Measurements from ENCODE around the gene GEMIN5.

- TF ChIP-seq, protein P1, sequence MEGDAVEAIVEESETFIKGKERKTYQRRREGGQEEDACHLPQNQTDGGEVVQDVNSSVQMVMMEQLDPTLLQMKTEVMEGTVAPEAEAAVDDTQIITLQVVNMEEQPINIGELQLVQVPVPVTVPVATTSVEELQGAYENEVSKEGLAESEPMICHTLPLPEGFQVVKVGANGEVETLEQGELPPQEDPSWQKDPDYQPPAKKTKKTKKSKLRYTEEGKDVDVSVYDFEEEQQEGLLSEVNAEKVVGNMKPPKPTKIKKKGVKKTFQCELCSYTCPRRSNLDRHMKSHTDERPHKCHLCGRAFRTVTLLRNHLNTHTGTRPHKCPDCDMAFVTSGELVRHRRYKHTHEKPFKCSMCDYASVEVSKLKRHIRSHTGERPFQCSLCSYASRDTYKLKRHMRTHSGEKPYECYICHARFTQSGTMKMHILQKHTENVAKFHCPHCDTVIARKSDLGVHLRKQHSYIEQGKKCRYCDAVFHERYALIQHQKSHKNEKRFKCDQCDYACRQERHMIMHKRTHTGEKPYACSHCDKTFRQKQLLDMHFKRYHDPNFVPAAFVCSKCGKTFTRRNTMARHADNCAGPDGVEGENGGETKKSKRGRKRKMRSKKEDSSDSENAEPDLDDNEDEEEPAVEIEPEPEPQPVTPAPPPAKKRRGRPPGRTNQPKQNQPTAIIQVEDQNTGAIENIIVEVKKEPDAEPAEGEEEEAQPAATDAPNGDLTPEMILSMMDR (conservative IDR thresholded peaks at IDR 0.05; ENCODE audit: low read depth, low read length): no peak
- TF ChIP-seq EZH2 (IDR thresholded peaks at IDR 0.05; ENCODE audit: borderline replicate concordance, low read depth, low read length, poor library complexity, severe bottlenecking): no peak
Measured at GRCh38 chr5:154917757-154918156, 20.3 kb downstream of the GEMIN5 start.
